CD4-positive, alpha-beta T cell treated with Interleukin-6 at 100 ng/mL for 8 hours (primary cell): ENCODE measurements around the gene MTOR.
"Not testable (repeated sequence)": the region's sequence is repeated elsewhere in the genome, so short reads cannot be mapped to it uniquely, and the experiment has no call there.

Experiments
- DNase-seq: peaks from one replicate; pipeline ENCODE4 v3.0.0-alpha.2; 2020; ENCODE audit warnings: mixed read lengths, low spot score

MTOR gene

GRCh38 chr1:11107599-11107998 is 154.8 kb downstream of the MTOR start:
- DNase-seq = no peak

- no peak for DNase-seq
Observed at GRCh38 chr1:11105586-11105985, 156.8 kb downstream of the MTOR start.

- DNase-seq = no peak
Observed at GRCh38 chr1:11101347-11101746, 161.0 kb downstream of the MTOR start.

- DNase-seq = not testable (repeated sequence)
Observed at GRCh38 chr1:11100806-11101205, 161.5 kb downstream of the MTOR start.

GRCh38 chr1:11100149-11100493 is 162.2 kb downstream of the MTOR start:
- DNase-seq = no peak

GRCh38 chr1:11099310-11100148 is 162.8 kb downstream of the MTOR start, which contains the start of gene EXOSC10:
Gene EXOSC10, minus strand, starts transcription at chr1:11099869. Its CDS starts 38 bp downstream, at chr1:11099831.
- peak; percentile 94 for DNase-seq

- no peak for DNase-seq
Observed at GRCh38 chr1:11098931-11099309, 163.4 kb downstream of the MTOR start.

GRCh38 chr1:11083784-11084183 is 178.6 kb downstream of the MTOR start:
- DNase-seq = not testable (repeated sequence)

- DNase-seq = no peak
Observed at GRCh38 chr1:11080931-11081330, 181.4 kb downstream of the MTOR start.

- DNase-seq = no peak
Observed at GRCh38 chr1:11078631-11079030, 183.7 kb downstream of the MTOR start.

GRCh38 chr1:11073398-11073797 is 189.0 kb downstream of the MTOR start:
- DNase-seq = not testable (repeated sequence)

GRCh38 chr1:11072216-11072917 is 190.0 kb downstream of the MTOR start:
- DNase-seq = no peak

GRCh38 chr1:11071463-11072215 is 190.7 kb downstream of the MTOR start:
- DNase-seq = no peak

- no peak for DNase-seq
Observed at GRCh38 chr1:11070876-11071275, 191.5 kb downstream of the MTOR start.

- DNase-seq = no peak
Observed at GRCh38 chr1:11068600-11069473, 193.5 kb downstream of the MTOR start.

GRCh38 chr1:11067716-11068599 is 194.4 kb downstream of the MTOR start:
- DNase-seq = no peak

- DNase-seq = no peak
Observed at GRCh38 chr1:11065796-11066195, 196.6 kb downstream of the MTOR start.

GRCh38 chr1:11064942-11065341 is 197.4 kb downstream of the MTOR start:
- no peak for DNase-seq

GRCh38 chr1:11063937-11064537 is 198.3 kb downstream of the MTOR start:
- DNase-seq = not testable (repeated sequence)

GRCh38 chr1:11062965-11063401 is 199.4 kb downstream of the MTOR start:
- DNase-seq = no peak
